GM18907 (cell line): Measurements from ENCODE around the gene CSPG5.

ENCODE experiments used
- ATAC-seq: cut with Tn5 transposase; IDR thresholded peaks from one replicate; pipeline ENCODE4 v1.9.1; 2021; ENCODE audit warnings: mild to moderate bottlenecking, moderate library complexity; ENCODE audit not compliant: unreplicated experiment

Gene CSPG5

DNA sequence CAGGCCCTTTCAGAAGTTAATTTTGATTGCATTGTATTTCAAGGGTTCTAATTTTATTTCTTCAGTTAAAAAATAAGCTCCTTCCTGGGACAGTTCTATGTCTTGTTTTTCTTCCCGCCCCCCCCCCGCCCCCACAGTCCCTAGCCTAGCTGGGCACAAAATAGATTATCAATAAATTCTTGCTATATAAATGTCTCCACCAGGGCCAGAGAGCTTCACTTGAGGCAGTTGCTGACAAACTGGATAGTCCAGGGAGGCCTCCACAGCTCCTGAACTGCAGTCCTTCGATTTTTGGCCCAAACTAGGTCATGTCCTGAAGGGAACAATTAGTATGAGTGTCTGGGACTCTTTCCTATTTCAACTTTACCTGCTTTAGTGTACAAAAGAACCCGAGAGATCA, 9.9 kb upstream of the CSPG5 start:
- ATAC-seq: no peak

- ATAC-seq: no peak
Measured at GRCh38 chr3:47588053-47588452, 9.4 kb upstream of the CSPG5 start.

DNA sequence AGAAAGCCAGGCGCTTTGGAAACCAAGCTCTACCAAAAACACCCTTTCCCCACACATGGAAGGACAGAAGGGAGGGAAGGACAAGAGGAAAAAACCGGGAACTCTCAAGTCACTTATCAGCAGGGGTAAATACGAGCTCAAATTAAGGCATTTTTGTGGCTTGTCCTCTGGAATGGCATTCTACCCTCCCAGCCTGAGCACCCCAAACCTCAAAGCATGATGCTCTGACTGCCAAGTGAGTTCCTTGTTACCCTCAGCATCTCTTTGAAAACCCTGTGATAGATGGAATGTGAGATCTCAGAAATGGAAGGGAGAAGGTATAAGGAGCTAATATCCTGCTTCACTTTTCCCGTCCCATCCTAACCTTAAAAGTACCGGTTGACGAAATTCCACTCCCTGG, 8.1 kb upstream of the CSPG5 start:
- no peak for ATAC-seq

DNA sequence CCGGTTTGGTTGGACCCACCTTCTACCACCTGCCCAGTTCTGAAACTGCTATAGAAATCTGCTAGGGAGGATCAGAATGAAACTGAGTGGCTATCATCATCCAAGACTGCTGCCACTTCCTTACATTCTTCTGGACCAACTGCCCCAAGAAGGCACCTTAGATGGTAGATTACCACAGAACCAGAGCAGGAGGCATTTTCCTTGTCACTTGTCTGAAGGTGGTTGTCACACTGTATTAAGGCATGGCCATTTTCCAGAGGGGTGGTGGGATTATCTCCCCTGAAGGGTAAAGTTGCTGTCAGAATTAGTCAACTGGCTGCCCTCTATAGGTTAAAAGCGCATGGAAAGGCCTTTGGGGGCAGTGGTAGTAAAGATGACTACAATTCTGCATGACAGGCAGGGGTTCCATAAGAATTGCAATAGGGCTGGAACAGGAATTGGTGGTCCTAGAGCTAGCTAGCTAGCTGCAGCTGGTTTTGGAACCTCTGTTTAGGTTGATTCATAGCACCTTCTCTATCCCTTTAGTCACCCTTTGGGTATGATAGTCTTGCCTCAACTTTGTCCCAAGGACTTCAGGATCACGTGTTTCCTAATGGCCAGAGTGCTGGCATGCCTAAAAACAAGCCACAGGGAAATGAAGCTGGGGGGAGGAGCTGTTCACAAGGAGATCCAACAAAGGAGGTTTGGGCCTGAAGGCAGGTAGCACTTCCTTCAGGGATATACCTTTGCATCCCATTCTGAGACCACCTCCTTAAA, 4.8 kb upstream of the CSPG5 start:
- no peak for ATAC-seq

DNA sequence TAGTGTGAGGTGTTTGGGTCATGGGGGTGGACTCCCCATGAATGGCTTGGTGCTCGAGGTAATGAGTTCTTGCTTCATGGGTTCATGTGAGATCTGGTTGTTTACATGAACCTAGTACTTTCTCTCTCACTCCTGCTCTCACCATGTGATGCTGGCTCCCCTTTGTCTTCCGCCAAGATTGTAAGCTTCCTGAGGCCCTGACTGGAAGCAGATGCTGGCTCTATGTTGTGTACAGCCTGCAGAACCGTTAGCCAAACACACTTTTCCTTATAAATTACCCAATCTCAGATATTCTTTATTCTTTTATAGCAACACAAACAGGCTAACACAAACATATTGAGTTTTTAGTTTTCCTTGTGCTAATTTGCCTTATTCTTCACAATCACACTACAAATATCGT, 3.2 kb upstream of the CSPG5 start:
- no peak for ATAC-seq

DNA sequence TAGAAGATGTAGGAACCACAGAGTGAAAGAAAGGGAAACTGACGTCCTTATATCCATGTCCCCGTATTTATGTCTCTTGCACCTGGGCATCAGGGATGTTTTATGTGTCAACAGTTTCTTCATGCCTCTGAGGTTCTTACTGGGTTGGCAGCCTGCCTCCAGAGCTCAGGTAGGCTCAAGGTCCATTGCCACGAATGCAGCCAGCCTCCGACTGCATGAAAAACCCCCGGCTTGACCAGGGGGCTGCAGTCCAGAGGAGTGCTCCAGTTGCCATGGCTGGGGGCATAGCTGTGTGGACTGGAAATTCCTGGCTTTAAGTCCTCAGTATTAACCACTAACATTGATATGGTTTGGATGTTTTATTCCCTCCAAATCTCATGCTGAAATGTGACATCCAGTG, 2.8 kb upstream of the CSPG5 start:
- ATAC-seq: no peak

DNA sequence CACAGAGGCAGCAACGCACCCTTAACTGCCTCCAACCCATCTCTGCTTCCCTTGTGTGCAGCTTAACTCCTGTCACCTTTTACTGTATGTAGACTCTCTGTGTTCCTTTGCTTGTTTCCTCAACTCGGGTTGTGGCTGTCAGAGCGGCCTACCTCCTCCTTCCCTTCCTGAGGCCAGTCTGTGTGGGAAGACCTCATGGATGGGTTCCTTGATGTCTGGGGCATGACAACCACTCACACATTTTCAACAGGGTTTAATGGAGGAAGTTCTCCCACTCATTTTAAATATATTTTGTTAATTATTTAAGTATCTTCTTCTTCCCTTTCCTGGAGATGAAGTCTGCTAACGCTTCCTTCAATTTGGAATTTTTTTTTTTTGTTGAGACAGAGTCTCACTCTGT, 1.8 kb upstream of the CSPG5 start:
- no peak for ATAC-seq

DNA sequence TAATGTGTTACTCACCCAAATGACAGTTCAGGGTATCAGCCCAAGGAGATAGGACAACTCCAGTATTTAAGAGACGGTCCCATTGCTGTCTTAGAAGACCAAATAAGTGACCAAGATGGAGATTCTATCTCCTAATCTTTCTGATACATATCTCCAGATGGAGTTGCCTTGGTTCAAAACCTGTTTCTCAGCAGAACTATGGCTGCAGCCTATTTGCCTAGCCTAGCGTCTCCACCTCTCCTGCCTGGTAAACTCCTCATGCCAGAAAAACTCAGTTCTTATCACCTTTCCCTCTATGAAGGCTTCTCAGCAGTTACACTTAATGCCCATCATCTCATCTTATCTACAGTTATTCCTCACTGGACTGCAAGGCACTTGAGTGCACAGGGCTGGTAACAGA, 1.2 kb upstream of the CSPG5 start:
- no peak for ATAC-seq

DNA sequence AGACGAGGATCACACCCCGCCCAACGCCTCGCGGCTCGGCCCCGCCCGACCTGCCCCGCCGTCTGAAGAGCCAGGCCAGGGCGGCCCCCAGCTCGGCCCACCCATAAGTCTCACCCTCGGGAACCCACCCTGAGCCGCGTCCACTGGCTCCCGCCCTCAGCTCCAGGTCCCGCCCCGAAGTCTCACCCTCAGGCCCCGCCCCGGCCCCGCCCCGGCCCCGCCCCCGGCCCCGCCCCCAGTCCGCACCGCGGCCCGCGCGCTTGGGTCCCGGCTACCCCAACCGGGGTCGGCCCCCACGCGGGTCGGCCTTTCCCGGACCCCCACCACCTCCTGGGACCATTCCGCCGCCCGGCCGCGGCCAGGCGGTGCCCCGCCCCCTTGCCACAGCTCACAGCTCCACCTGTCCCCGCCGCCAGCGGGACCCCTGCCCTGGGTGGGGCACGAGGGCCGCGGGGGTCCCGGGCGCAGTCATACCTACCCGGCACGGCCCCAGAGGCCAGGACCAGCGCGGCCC, 489 bp downstream of the CSPG5 start:
- no peak for ATAC-seq

GRCh38 chr3:47577583-47578118, 1.0 kb downstream of the CSPG5 start:
- ATAC-seq: no peak

GRCh38 chr3:47573190-47574172, 5.2 kb downstream of the CSPG5 start:
- no peak for ATAC-seq

DNA sequence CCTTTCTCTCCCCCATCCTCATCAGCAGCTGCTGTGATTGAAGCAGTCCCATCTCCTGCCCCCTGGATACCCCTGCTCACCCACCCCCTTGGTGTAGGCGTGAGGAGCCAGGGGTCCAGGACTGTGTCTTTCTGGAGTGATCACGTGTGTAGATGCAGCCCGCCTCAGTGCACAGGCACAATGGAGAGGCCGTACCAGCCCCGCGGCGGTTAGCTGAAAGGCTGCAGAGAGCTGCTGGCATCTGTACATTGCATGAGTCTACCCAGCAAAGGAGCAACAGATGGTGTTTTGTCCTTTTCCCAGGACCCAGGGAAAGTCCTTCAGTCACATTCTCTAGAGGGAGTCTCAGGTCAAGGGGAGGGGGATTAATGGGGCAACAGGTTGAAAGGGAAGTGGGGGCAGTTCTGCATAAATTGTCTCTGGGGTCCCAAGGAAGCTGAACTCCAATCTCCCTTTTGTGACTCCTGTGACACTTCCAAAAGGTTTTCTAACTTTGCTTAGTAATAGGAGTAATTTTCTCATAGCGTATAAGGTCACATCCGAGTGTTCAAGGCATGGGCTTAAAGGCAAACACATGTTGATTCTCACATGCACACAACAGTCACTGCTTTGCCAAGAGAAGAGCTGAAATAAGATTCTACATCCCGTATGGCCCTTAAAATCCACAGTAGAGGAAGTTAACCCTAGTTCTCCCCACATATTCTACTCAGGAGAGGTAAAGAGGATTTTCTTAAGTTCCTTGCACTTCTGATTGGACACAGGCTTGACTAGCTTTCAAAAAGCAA, 7.1 kb downstream of the CSPG5 start:
- ATAC-seq: no peak

DNA sequence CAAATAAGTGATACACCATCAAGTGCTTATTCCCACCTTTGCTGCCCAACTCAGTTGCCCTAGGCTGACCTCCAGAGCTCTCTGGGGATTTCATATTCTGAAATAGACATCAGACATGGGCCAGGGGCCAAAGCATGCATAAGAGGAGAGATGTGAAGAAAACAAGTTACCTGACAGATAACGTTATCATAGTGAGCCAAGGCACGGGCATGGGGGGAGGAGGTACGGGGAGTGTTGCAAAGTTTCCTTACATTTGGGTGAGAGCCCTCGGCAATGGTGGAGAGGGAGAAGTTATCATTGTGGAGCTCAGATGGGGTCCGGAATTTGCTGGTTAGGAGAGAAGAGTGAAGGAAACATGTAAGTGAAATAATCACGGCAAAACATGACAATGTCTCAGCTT, 9.8 kb downstream of the CSPG5 start:
- ATAC-seq: no peak

DNA sequence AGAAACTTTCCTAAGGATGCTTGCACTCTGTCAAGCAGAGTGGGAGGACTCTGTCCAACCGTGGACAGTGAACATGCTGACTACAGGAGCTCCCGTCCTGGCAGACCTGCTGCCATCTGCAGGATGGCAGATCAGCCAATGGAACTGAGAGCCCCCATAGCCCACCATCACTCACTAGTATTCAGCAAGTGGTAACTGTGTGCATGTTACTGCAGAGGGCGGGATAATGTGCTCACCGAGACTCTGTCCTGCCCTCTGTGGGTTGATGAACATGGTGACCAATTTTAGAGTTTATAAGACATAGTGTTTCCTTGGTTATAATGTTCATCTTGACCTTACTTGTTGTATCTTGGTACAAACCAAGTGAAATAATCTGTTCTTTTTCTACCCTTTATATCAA, 11.5 kb downstream of the CSPG5 start:
- no peak for ATAC-seq

DNA sequence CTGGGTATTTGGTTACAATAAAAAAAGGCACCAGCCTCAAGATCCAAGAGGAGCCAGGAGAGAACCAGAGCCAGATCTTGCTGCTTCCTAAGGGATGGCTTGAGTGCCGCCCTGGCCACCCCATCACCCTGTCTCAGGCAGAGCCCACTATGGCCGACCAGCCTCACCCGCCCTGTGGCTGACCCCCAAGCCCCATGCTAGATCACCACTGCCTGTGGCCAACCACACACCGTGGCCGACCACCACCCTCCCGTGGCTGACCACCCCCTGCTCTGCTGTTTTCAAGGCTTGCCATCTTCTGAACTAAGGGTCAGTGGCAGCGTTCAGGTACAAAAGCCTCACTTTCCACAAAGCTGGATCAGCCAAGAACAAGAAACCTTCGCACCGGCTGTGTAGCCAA, 12.0 kb downstream of the CSPG5 start:
- no peak for ATAC-seq

GRCh38 chr3:47565734-47566550, 12.7 kb downstream of the CSPG5 start:
- ATAC-seq: no peak

DNA sequence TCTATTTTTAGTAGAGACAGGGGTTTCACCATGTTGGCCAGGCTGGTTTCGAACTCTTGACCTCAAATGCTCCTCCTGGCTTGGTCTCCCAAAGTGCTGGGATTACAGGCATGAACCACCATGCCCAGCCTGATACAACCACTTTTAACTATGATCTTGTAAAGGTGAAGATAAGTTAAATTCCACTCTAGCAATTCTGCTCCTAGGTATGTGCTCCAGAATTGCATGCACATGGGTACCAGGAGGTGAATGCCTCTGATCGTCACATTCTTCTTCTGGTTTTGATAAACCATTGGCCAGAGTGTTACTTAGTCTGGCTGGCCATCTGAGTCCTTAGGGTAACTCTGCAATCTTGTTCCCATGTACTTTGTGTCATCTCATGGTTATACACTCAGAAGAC, 22.3 kb downstream of the CSPG5 start:
- ATAC-seq: no peak

- no peak for ATAC-seq
Measured at GRCh38 chr3:47554335-47554734, 24.3 kb downstream of the CSPG5 start.

GRCh38 chr3:47553407-47553806, 25.3 kb downstream of the CSPG5 start:
- ATAC-seq: no peak
